Measurements from ENCODE around the gene LRRC72.

DNA sequence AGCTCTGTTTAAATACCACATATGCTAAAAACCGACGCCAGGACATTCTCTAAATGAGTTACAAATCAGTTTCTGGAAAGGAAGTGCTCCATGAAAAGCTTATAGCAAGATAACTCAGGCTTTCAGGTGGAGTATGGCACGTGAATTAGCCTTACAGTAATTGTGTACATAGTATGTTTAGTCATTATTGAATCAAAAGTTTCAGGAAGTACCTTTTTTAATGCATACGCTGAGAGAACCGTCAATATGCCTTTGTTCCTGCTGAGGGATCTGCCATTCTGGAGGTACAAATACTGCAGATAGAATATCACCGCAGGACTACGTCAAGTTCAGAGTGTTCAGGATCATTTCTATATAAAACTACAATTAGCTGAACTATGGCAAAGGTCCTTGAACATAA is 73.2 kb downstream of the LRRC72 start:
- TF ChIP-seq TAF1 (IDR thresholded peaks at IDR 0.05; ENCODE audit: borderline replicate concordance, low read depth, low read length) (no peak), POLR2A (IDR thresholded peaks at IDR 0.05; ENCODE audit: low read depth, low read length) (no peak), POLR2AphosphoS5 (IDR thresholded peaks at IDR 0.05; ENCODE audit: low read depth, low read length) (no peak)

Measured in GM12892 (cell line).